ENCODE measurements around the gene ARHGAP9. TPM values are rescaled to one million over a fixed set of nuclear protein-coding genes. Genes with fewer than 3 reads are reported as not detected.
"Not testable (repeated sequence)": the region's sequence is repeated elsewhere in the genome, so short reads cannot be mapped to it uniquely, and the experiment has no call there.

Gene ARHGAP9
- total and polyA plus RNA-seq, 2 donors, result 2.9 to 5.2 TPM

GRCh38 chr12:57430112-57430930, 49.3 kb downstream of the ARHGAP9 start:
- peak overlapping the region; percentile 93 for H3K4me3 ChIP-seq (ENCODE audit: low read depth, low read length)
- peak overlapping the region; percentile 93 for H3K27ac ChIP-seq (ENCODE audit: low read depth)
- DNase-seq (ENCODE audit: extremely low spot score), result no peak
- under 1% methylated on average over 74 of the region's 74 CpGs for WGBS
- H3K36me3 ChIP-seq (ENCODE audit: insufficient read depth), result no peaks in the 10 kb centered on the region
- H3K4me1 ChIP-seq (ENCODE audit: insufficient read depth), result no peaks in the 10 kb centered on the region

- peaks cover 1% of the 10 kb centered on the region for H3K36me3 ChIP-seq (ENCODE audit: insufficient read depth)
- peak overlapping the region; percentile 93 for H3K4me3 ChIP-seq (ENCODE audit: low read depth, low read length)
- H3K4me1 ChIP-seq (ENCODE audit: insufficient read depth), result no peaks in the 10 kb centered on the region
- 36% methylated on average over 9 of the region's 9 CpGs for WGBS
- peak; percentile 15 for DNase-seq (ENCODE audit: extremely low spot score)
- no peak overlapping the region for H3K27ac ChIP-seq (ENCODE audit: low read depth)
Measured at GRCh38 chr12:57429473-57430111, 50.1 kb downstream of the ARHGAP9 start.

DNA sequence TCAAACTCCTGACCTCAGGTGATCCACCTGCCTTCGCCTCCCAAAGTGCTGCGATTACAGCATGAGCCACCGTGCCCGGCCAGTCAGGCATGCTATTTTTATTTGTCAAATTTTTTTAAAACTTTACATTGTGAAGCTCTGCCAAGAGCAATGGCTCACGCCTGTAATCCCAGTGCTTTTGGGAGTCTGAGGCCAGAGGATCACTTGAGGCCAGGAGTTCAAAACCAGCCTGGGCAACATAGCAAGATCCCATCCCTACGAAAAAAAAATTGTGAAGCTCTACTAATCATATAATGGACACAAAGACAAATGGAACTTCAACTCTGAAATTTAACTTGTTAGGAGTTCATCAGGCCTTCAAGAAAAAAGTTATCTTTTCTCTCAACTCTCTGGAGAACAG, 50.7 kb downstream of the ARHGAP9 start:
- 79% methylated on average over 6 of the region's 6 CpGs for WGBS
- Histone ChIP-seq H3K4me3 (ENCODE audit: low read depth, low read length) (no peak overlapping the region), H3K27ac (ENCODE audit: low read depth) (no peak overlapping the region), H3K36me3 (ENCODE audit: insufficient read depth) (peaks cover 2% of the 10 kb centered on the region), H3K4me1 (ENCODE audit: insufficient read depth) (no peaks in the 10 kb centered on the region)
- DNase-seq (ENCODE audit: extremely low spot score), result no peak

GRCh38 chr12:57426948-57427347, 52.7 kb downstream of the ARHGAP9 start:
- not testable (repeated sequence) for H3K36me3 ChIP-seq (ENCODE audit: insufficient read depth); DNase-seq (ENCODE audit: extremely low spot score); H3K4me1 ChIP-seq (ENCODE audit: insufficient read depth); H3K4me3 ChIP-seq (ENCODE audit: low read depth, low read length); H3K27ac ChIP-seq (ENCODE audit: low read depth)
- 96% methylated on average over 10 of the region's 10 CpGs for WGBS

Small RNAs within 50 kb of the gene (small RNA-seq; reads per million reads assigned to genes)
- gene MIR616, result not detected

Other genes starting within 250 kb of the ARHGAP9 start
- gene STAC3, start 228.7 kb downstream of the ARHGAP9 start, total RNA-seq, result 13.5 TPM
- gene STAC3, start 228.7 kb downstream of the ARHGAP9 start, polyA plus RNA-seq, result 1.1 TPM
- 37.0 TPM for gene R3HDM2, start 48.8 kb downstream of the ARHGAP9 start, total RNA-seq
- gene R3HDM2, start 48.8 kb downstream of the ARHGAP9 start, polyA plus RNA-seq, result 28.0 TPM
- not detected for gene INHBC, start 45.1 kb downstream of the ARHGAP9 start, total RNA-seq
- gene INHBC, start 45.1 kb downstream of the ARHGAP9 start, polyA plus RNA-seq, result 0.05 TPM
- gene INHBE, start 24.6 kb downstream of the ARHGAP9 start, total RNA-seq, result not detected
- gene INHBE, start 24.6 kb downstream of the ARHGAP9 start, polyA plus RNA-seq, result 0.09 TPM
- gene GLI1, start 20.1 kb downstream of the ARHGAP9 start, total RNA-seq, result 11.5 TPM
- gene GLI1, start 20.1 kb downstream of the ARHGAP9 start, polyA plus RNA-seq, result 11.5 TPM
- 55.1 TPM for gene MARS1, start 8.2 kb upstream of the ARHGAP9 start, total RNA-seq
- gene MARS1, start 8.2 kb upstream of the ARHGAP9 start, polyA plus RNA-seq, result 59.9 TPM
- gene DDIT3, start 40.6 kb upstream of the ARHGAP9 start, total RNA-seq, result 15.4 TPM
- gene DDIT3, start 40.6 kb upstream of the ARHGAP9 start, polyA plus RNA-seq, result 58.0 TPM
- 9.6 TPM for gene MBD6, start 43.0 kb upstream of the ARHGAP9 start, total RNA-seq
- 31.1 TPM for gene MBD6, start 43.0 kb upstream of the ARHGAP9 start, polyA plus RNA-seq
- 70.8 TPM for gene DCTN2, start 67.3 kb upstream of the ARHGAP9 start, total RNA-seq
- 195 TPM for gene DCTN2, start 67.3 kb upstream of the ARHGAP9 start, polyA plus RNA-seq
- gene KIF5A, start 70.2 kb upstream of the ARHGAP9 start, total RNA-seq, result 1.5 TPM
- 1.3 TPM for gene KIF5A, start 70.2 kb upstream of the ARHGAP9 start, polyA plus RNA-seq
- 9.5 TPM for gene PIP4K2C, start 111.3 kb upstream of the ARHGAP9 start, total RNA-seq
- 26.8 TPM for gene PIP4K2C, start 111.3 kb upstream of the ARHGAP9 start, polyA plus RNA-seq
- 29.8 TPM for gene DTX3, start 125.0 kb upstream of the ARHGAP9 start, total RNA-seq
- 64.3 TPM for gene DTX3, start 125.0 kb upstream of the ARHGAP9 start, polyA plus RNA-seq
- 64.1 TPM for gene ARHGEF25, start 131.6 kb upstream of the ARHGAP9 start, total RNA-seq
- gene ARHGEF25, start 131.6 kb upstream of the ARHGAP9 start, polyA plus RNA-seq, result 158 TPM
- 3.6 TPM for gene B4GALNT1, start 153.3 kb upstream of the ARHGAP9 start, total RNA-seq
- 2.7 TPM for gene B4GALNT1, start 153.3 kb upstream of the ARHGAP9 start, polyA plus RNA-seq
- gene OS9, start 214.3 kb upstream of the ARHGAP9 start, total RNA-seq, result 137 TPM
- 257 TPM for gene OS9, start 214.3 kb upstream of the ARHGAP9 start, polyA plus RNA-seq